HCT116 (cell line): ENCODE results near the gene EYA2. TPM values are rescaled to one million over a fixed set of nuclear protein-coding genes. Genes with fewer than 3 reads are reported as not detected.

ENCODE experiments used
- ATAC-seq: fragments of 200-7000 bp; cut with Tn5 transposase; 2 replicates; pipeline ENCODE4 v1.9.1; 2020; ENCODE audit warnings: mild to moderate bottlenecking, moderate library complexity
- BruUV-seq: library from RNA; stranded (reverse); fragments of 400-500 nt; replicated peaks from 2 replicates; lab custom pipeline; 2021; lab: Mats Ljungman, UMichigan
- CTCF ChIA-PET: fragments of 300-600 bp; sonication (Branson Sonifier 250); formaldehyde crosslinking; loops from one replicate; lab custom pipeline; 2021; ENCODE audit warnings: antibody characterized with exemption; lab: Charles Lee
- POLR2A ChIA-PET: fragments of 300-600, 350-600 bp; sonication (Branson Sonifier 250); formaldehyde crosslinking; loops from one replicate; lab custom pipeline; 2021; ENCODE audit warnings: antibody characterized with exemption; lab: Charles Lee
- RAD21 ChIA-PET, 2 experiments: fragments of 300-600 bp; sonication (Branson Sonifier 250); formaldehyde crosslinking; loops; one replicate each; lab custom pipeline; 2023; ENCODE audit warnings: low total read pairs in 2 of 2; ENCODE audit not compliant: uncharacterized antibody in 2 of 2, unreplicated experiment in 2 of 2, low non-redundant PET in 1 of 2; lab: Charles Lee
- DNase-seq: peaks from one replicate; pipeline ENCODE4 v3.0.0-alpha.2; 2010; ENCODE audit warnings: low read depth, low spot score
- H2AFZ ChIP-seq: fragments of 200-600 bp; shearing (Covaris generic), sonication (generic); 2 replicates; pipeline ENCODE4 v1.6.1; 2017; ENCODE audit warnings: low read depth, mixed run types, mixed read lengths, antibody characterized with exemption, low read length; ENCODE audit not compliant: poor library complexity, severe bottlenecking
- H3K27ac ChIP-seq: 2 replicates; pipeline ENCODE4 v1.5.1; 2012; ENCODE audit warnings: low read depth, low read length
- H3K27me3 ChIP-seq: fragments of 200-600 bp; sonication (generic); 2 replicates; pipeline ENCODE4 v1.6.1; 2016; ENCODE audit warnings: mixed run types, low read length, mixed read lengths; ENCODE audit not compliant: insufficient read depth
- H3K36me3 ChIP-seq, 2 experiments: fragments of 200-500 bp in 1 of 2; fragments of 200-600 bp in 1 of 2; sonication (Bioruptor generic) in 1 of 2; sonication (generic) in 1 of 2; 2 replicates each; pipeline versions ENCODE4 v1.5.1 to v1.6.1; 2014 to 2016; ENCODE audit warnings: low read length in 2 of 2, inconsistent platforms in 1 of 2, mixed read lengths in 1 of 2, mixed run types in 1 of 2; ENCODE audit not compliant: insufficient read depth in 2 of 2, control insufficient read depth in 1 of 2
- H3K4me1 ChIP-seq, 2 experiments: fragments of 200-600 bp in 1 of 2; sonication (generic) in 1 of 2; 2 replicates each; pipeline versions ENCODE4 v1.5.1 to v1.6.1; 2012 to 2017; ENCODE audit warnings: low read length in 2 of 2, inconsistent platforms in 1 of 2, mild to moderate bottlenecking in 1 of 2, mixed read lengths in 1 of 2, mixed run types in 1 of 2, moderate library complexity in 1 of 2; ENCODE audit not compliant: insufficient read depth in 2 of 2, control insufficient read depth in 1 of 2
- H3K4me2 ChIP-seq: fragments of 200-600 bp; sonication (generic); 2 replicates; pipeline ENCODE4 v1.6.1; 2017; ENCODE audit warnings: mixed run types, low read length, mixed read lengths
- H3K4me3 ChIP-seq, 2 experiments: fragments of 200-600 bp in 1 of 2; sonication (generic) in 1 of 2; replicated peaks in 1 of 2; 2 replicates each; pipeline ENCODE4 v1.5.1; 2011 to 2016; ENCODE audit warnings: low read length in 2 of 2, control low read depth in 1 of 2, low read depth in 1 of 2, mild to moderate bottlenecking in 1 of 2, mixed read lengths in 1 of 2, mixed run types in 1 of 2
- H3K79me2 ChIP-seq: fragments of 200-600 bp; sonication (generic); 2 replicates; pipeline ENCODE4 v1.6.1; 2017; ENCODE audit warnings: mild to moderate bottlenecking, mixed run types, low read length, moderate library complexity, mixed read lengths; ENCODE audit not compliant: insufficient read depth
- H3K9ac ChIP-seq: fragments of 200-600 bp; sonication (generic); 2 replicates; pipeline ENCODE4 v1.6.1; 2016; ENCODE audit warnings: low read length, mixed read lengths
- H3K9me2 ChIP-seq: fragments of 200-600 bp; sonication (generic), shearing (Covaris generic); 2 replicates; pipeline ENCODE4 v1.6.1; 2017; ENCODE audit warnings: mixed run types, mild to moderate bottlenecking, moderate library complexity; ENCODE audit not compliant: insufficient read depth
- H3K9me3 ChIP-seq, 2 experiments: fragments of 200-500 bp in 1 of 2; fragments of 200-600 bp in 1 of 2; sonication (Bioruptor generic) in 1 of 2; sonication (generic) in 1 of 2; 2 replicates each; pipeline ENCODE4 v1.6.1; 2014 to 2017; ENCODE audit warnings: low read length in 2 of 2, mixed read lengths in 2 of 2, inconsistent platforms in 1 of 2, low read depth in 1 of 2, mild to moderate bottlenecking in 1 of 2, mixed run types in 1 of 2, moderate library complexity in 1 of 2; ENCODE audit not compliant: control insufficient read depth in 1 of 2, insufficient read depth in 1 of 2
- H4K20me1 ChIP-seq: fragments of 200-600 bp; sonication (generic), shearing (Covaris generic); 2 replicates; pipeline ENCODE4 v1.6.1; 2017; ENCODE audit warnings: mixed run types, mild to moderate bottlenecking, moderate library complexity; ENCODE audit not compliant: insufficient read depth
- CBX3 ChIP-seq: IDR thresholded peaks from 2 replicates; pipeline ENCODE4 v1.6.1; 2012; ENCODE audit warnings: low read depth
- EGR1 ChIP-seq: IDR thresholded peaks from 2 replicates; pipeline ENCODE4 v1.6.1; 2012; ENCODE audit warnings: low read depth
- ELF1 ChIP-seq: IDR thresholded peaks from 2 replicates; pipeline ENCODE4 v1.6.1; 2012; ENCODE audit warnings: low read depth, borderline replicate concordance
- EZH2 ChIP-seq: fragments of 200-600 bp; sonication (generic); IDR thresholded peaks from 2 replicates; pipeline ENCODE4 v1.6.1; 2017; ENCODE audit warnings: antibody characterized with exemption, mixed run types
- EZH2phosphoT487 ChIP-seq: fragments of 200-600 bp; IDR thresholded peaks from 2 replicates; pipeline ENCODE4 v1.6.1; 2018; ENCODE audit warnings: antibody characterized with exemption, borderline replicate concordance
- FOSL1 ChIP-seq: IDR thresholded peaks from 2 replicates; pipeline ENCODE4 v1.6.1; 2012; ENCODE audit warnings: low read depth
- JUND ChIP-seq: IDR thresholded peaks from 2 replicates; pipeline ENCODE4 v1.6.1; 2012
- POLR2A ChIP-seq: IDR thresholded peaks from 2 replicates; pipeline ENCODE4 v1.7.0; 2011; ENCODE audit warnings: borderline replicate concordance; ENCODE audit not compliant: insufficient read depth, insufficient read length; ENCODE audit errors: extremely low read depth
- RAD21 ChIP-seq: IDR thresholded peaks from 2 replicates; pipeline ENCODE4 v1.6.1; 2012; ENCODE audit warnings: low read depth, mild to moderate bottlenecking
- SIN3A ChIP-seq: IDR thresholded peaks from 2 replicates; pipeline ENCODE4 v1.6.1; 2012; ENCODE audit warnings: low read depth
- SP1 ChIP-seq: IDR thresholded peaks from 2 replicates; pipeline ENCODE4 v1.6.1; 2012; ENCODE audit warnings: low read depth
- SRF ChIP-seq: IDR thresholded peaks from 2 replicates; pipeline ENCODE4 v1.6.1; 2012; ENCODE audit warnings: low read depth
- ZFX ChIP-seq: fragments of 450-650 bp; IDR thresholded peaks from 2 replicates; pipeline ENCODE4 v1.6.1; 2017
- intact Hi-C: fragments of 100-400 bp; cut with micrococcal nuclease; formaldehyde crosslinking; loops from 2 replicates; pipeline ENCODE4 v1.10.0; 2022
- total RNA-seq: library from RNA; stranded (reverse); gene quantifications from one replicate; pipeline ENCODE4 v1.2.1, GENCODE V29; 2021; ENCODE audit not compliant: unreplicated experiment
- TF ChIP-seq, protein P1 (sequence below): IDR thresholded peaks from 2 replicates; pipeline ENCODE4 v1.6.1; 2012

EYA2 gene
- total RNA-seq, 1 experiment from 2014 or later = not detected

DNA sequence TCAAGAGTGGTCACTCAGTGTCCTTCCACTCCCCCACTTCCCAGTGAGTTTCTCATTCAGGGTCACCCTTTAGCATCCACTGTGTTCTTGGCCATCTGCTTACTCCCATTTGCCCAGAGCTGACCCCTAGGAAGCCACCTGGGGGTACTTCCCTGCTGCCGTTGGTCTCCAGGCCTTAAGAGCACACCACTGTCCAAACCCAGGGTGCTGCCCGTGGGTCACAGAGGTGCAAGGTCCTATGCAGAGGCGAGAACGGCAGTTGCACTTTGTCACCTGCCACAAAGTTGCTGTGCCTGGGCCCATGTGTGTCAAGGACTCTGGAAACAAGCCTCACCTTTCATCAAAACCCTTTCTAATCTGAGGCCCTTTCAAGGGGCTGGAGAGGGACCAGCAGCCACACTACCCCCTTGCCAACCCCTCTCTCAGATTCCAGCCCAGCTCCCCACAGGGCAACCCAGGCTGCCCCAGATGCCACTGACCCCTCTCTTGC is 270.8 kb downstream of the EYA2 start:
- H2AFZ ChIP-seq = no peak overlapping the region
- no peaks in the 10 kb centered on the region for H3K79me2 ChIP-seq
- no peak overlapping the region for H3K4me2 ChIP-seq
- no peaks in the 10 kb centered on the region for H3K9me2 ChIP-seq
- H3K4me1 ChIP-seq = no peaks in the 10 kb centered on the region
- H3K27ac ChIP-seq = no peak overlapping the region
- H3K36me3 ChIP-seq = no peaks in the 10 kb centered on the region
- ATAC-seq = no peak
- RAD21 ChIA-PET = no interaction called here
- H4K20me1 ChIP-seq = no peaks in the 10 kb centered on the region
- TF ChIP-seq SIN3A = no peak
- no peak for TF ChIP-seq FOSL1
- no peak for TF ChIP-seq ZFX
- no peak for TF ChIP-seq EGR1
- TF ChIP-seq POLR2A = no peak
- no peak for TF ChIP-seq ELF1
- TF ChIP-seq RAD21 = no peak
- TF ChIP-seq EZH2phosphoT487 = no peak
- TF ChIP-seq, protein P1, sequence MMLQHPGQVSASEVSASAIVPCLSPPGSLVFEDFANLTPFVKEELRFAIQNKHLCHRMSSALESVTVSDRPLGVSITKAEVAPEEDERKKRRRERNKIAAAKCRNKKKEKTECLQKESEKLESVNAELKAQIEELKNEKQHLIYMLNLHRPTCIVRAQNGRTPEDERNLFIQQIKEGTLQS = no peak
- no peak overlapping the region for H3K4me3 ChIP-seq
- CTCF ChIA-PET = no interaction called here
- intact Hi-C loops = no loop called here
- BruUV-seq = no TSS peak
- no peak for DNase-seq
- no peaks in the 10 kb centered on the region for H3K9me3 ChIP-seq
- no peak overlapping the region for H3K9ac ChIP-seq
- no peaks in the 10 kb centered on the region for H3K27me3 ChIP-seq
- POLR2A ChIA-PET = no interaction called here

DNA sequence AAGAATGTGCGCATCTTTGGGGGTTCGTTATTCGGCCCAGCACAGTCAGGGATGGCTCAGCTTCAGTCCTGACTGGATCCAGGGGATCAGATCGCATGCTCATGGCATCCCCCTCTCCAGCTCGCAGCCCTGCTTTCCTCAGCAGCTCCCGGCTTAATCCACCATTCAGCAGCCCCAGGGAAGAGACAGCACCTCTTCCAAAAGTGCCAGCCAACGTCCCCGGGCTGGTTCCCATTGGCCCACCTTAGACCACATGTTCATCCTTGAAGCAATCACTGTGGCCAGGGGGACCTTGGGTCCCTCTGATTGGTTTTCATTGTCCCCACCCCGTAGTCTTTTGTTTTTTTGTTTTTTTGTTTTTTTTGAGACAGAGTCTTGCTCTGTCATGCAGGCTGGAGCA is 273.2 kb downstream of the EYA2 start:
- intact Hi-C loops = no loop called here
- ChIA-PET POLR2A (no interaction called here), CTCF (no interaction called here)
- no peak overlapping the region for H3K27ac ChIP-seq
- TF ChIP-seq SP1 (no peak), SRF (no peak), ZFX (no peak), POLR2A (no peak), JUND (no peak), RAD21 (no peak), EZH2 (no peak), CBX3 (no peak)
- TF ChIP-seq, protein P1 = no peak
- TF ChIP-seq, all 23 proteins: peak for 0
- no peak overlapping the region for H2AFZ ChIP-seq
- no peaks in the 10 kb centered on the region for H3K9me3 ChIP-seq
- RAD21 ChIA-PET = no interaction called here
- no TSS peak for BruUV-seq
- no peak overlapping the region for H3K4me2 ChIP-seq
- ATAC-seq = no peak
- DNase-seq = no peak
- no peaks in the 10 kb centered on the region for H3K36me3 ChIP-seq
- no peaks in the 10 kb centered on the region for H3K79me2 ChIP-seq
- H3K9ac ChIP-seq = no peak overlapping the region
- H3K9me2 ChIP-seq = no peaks in the 10 kb centered on the region
- H3K4me3 ChIP-seq = no peak overlapping the region
- H4K20me1 ChIP-seq = no peaks in the 10 kb centered on the region
- H3K27me3 ChIP-seq = no peaks in the 10 kb centered on the region
- H3K4me1 ChIP-seq = no peaks in the 10 kb centered on the region
